Activated naive CD8-positive, alpha-beta T cell (primary cell): ENCODE data around the gene CXCL17.
"Not testable (repeated sequence)": the region's sequence is repeated elsewhere in the genome, so short reads cannot be mapped to it uniquely, and the experiment has no call there.

Experiments
- H3K27ac Mint-ChIP-seq: one replicate; pipeline ENCODE4 v1.8.0; 2021; ENCODE audit warnings: mixed read lengths
- H3K27me3 Mint-ChIP-seq: one replicate; pipeline ENCODE4 v1.8.0; 2021; ENCODE audit warnings: mixed read lengths
- H3K36me3 Mint-ChIP-seq: one replicate; pipeline ENCODE4 v1.8.0; 2021; ENCODE audit warnings: mixed read lengths
- H3K4me1 Mint-ChIP-seq: one replicate; pipeline ENCODE4 v1.8.0; 2021; ENCODE audit warnings: low read depth, mixed read lengths
- H3K4me3 Mint-ChIP-seq: one replicate; pipeline ENCODE4 v1.8.0; 2021; ENCODE audit warnings: mild to moderate bottlenecking, mixed read lengths
- H3K9me3 Mint-ChIP-seq: one replicate; pipeline ENCODE4 v1.8.0; 2021; ENCODE audit warnings: low read depth, mixed read lengths

Gene CXCL17

DNA sequence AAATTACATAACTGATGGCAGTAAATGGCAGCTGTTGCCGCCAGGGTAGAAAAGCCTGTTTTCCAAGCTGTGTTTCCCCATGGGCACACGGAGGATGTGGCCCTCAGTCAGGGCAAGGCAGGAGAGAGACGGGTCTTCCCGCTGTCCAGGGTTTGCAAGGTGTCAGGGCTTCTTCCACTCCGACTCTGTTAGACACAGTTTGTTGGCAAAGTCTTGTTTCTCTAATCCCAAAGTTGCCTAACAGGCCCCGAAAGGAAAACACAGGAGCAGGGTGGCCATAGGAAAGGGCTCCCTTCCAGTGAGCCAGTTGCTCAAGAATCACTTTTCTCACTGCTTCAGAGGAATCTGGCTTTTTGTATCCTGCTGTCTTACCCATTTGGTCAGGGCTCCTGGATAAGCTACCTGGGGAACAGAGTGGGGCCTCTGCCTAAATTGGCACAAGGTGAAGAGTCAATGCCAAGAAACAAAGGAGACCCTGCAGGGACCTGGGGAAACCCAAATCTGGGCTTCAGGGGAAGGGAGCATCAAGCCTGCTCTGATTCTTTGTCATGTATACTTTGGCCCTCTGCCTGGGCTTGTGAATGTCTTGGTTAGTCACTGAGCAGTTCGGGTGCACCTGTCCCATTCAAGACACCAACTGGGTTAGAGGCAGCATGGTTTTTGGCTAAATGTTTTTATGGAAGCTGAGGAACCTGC lies 29.0 kb upstream of the CXCL17 start:
- H3K9me3 Mint-ChIP-seq: no peaks in the 10 kb centered on the region
- H3K4me1 Mint-ChIP-seq: peaks cover 6% of the 10 kb centered on the region
- H3K4me3 Mint-ChIP-seq: no peak overlapping the region
- no peak overlapping the region for H3K27ac Mint-ChIP-seq
- H3K36me3 Mint-ChIP-seq: no peaks in the 10 kb centered on the region
- no peaks in the 10 kb centered on the region for H3K27me3 Mint-ChIP-seq

DNA sequence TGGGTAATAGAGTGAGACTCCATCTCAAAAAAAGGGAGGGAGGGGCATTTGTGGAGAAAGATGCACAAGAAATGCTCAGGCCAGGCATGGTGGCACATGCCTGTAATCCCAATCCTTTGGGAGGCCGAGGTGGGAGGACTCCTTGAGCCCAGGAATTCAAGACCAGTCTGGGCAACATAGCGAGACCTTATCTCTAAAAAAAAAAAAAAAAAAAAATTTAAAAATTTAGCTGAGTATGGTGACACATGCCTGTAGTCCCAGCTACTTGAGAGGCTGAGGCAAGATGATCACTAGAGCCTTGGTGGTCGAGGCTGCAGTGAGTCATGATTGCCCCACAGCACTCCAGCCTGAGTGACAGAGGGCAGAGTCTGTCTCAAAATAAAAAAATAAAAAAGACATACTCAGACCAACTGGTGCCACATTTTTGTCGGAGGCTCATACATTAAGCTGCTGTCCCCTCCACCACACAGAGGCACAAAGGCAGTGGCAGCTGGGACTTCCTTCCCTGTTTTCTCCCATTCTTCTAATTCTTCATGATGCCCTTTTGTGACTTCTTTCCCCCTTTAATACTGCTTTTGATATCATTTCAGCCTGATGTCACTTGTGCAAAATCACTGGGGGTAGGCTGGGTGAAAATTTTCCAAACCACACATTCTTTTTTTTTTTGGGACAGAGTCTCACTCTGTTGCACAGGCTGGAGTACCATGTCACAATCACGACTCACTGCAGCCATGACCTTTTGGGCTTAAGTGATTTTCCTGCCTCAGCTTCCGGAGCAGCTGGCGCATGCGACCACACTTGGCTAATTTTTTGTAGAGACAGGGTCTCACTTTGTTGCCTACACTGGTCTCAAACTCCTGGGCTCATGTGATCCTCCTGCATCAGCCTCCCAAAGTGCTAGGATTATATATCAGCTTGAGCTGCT lies 26.8 kb upstream of the CXCL17 start:
- no peaks in the 10 kb centered on the region for H3K27me3 Mint-ChIP-seq
- H3K27ac Mint-ChIP-seq: no peak overlapping the region
- no peak overlapping the region for H3K4me3 Mint-ChIP-seq
- H3K4me1 Mint-ChIP-seq: peaks cover 6% of the 10 kb centered on the region
- H3K36me3 Mint-ChIP-seq: no peaks in the 10 kb centered on the region
- H3K9me3 Mint-ChIP-seq: no peaks in the 10 kb centered on the region

DNA sequence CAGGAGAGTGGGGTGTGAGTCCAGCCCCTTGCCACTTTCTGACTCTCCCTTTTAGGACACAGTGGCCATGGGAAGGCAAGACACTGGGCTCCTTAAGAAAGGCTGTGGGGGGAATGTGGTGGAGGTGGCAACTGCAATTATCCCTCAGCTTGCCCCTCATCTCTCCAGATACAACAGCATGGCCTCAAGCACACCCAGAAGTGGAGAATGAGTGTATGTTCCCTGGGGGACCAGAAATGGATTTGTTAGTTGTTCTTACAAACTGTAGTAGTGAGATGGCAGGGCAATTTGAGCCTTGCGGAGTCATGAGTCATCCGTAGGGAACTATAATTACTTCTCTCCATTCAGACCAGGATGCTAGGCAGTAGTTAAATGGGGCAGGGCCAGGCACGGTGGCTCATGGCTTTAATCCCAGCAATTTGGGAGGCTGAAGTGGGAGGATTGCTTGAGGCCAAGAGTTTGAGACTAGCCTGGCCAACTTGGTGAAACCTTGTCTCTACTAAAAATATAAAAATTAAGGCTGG lies 25.6 kb upstream of the CXCL17 start:
- no peaks in the 10 kb centered on the region for H3K27me3 Mint-ChIP-seq
- H3K4me1 Mint-ChIP-seq: peaks cover 6% of the 10 kb centered on the region
- no peaks in the 10 kb centered on the region for H3K36me3 Mint-ChIP-seq
- peak overlapping the region; percentile 4 for H3K27ac Mint-ChIP-seq
- H3K9me3 Mint-ChIP-seq: no peaks in the 10 kb centered on the region
- no peak overlapping the region for H3K4me3 Mint-ChIP-seq

DNA sequence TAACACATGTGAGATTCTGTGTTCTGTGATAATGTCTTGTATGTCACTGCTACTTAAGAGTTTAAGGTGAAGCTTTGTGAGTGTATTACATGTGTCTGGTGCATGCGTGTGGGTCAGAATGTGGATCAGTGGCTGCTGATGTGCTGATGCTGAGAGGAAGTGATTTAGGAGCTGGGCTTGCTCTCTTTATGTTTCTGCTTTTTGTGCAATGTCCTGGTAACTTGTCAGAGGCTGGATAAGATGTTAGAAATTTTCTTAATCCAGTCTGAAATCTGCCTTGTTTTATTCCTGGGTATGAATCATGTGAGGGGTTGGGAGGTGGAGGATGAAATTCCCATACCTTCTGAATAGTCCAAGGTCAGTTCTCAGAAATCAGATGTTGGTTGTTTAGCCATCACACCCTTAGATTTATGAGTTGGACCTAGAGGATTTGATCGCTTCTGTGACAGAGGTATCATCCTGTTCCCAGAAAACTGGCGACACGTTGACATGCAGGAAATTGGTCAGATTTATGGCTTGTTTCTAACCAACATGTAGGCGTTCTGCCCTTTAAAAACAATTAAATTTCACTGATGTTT lies 24.5 kb upstream of the CXCL17 start:
- H3K27ac Mint-ChIP-seq: no peak overlapping the region
- peaks cover 6% of the 10 kb centered on the region for H3K4me1 Mint-ChIP-seq
- H3K9me3 Mint-ChIP-seq: no peaks in the 10 kb centered on the region
- no peak overlapping the region for H3K4me3 Mint-ChIP-seq
- H3K36me3 Mint-ChIP-seq: no peaks in the 10 kb centered on the region
- no peaks in the 10 kb centered on the region for H3K27me3 Mint-ChIP-seq

DNA sequence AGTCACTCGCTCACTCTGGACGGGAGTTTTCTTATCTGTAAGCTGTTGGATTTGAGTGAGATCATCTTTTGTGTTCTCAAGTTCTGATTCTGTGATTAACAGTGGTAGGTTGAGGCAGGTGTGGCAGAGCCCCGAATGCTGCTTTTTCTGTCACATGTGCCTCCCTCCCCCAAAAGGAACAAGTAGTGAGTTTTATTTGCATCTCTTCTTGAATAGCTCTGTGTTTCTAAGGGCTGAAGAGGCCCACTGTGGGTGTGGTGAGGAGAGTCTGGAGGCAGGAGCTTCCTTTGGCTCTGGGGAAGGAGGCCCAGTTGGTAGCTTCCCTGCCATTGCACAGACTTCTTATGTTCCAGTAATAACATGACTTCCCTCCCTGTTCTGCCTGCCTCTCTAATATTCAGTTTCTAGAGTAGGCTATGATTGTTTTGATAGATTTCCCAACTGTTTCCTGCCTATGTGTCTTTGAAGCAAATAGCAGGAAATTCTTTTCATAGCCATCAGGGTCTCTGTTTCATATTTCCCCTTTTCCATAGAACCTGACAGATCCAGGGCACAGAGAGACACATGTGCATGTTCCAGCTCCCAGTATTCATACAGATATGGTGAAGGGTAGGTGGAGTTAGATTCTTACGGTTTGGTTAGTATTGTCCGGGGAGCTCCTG lies 23.9 kb upstream of the CXCL17 start:
- Mint-ChIP-seq H3K27ac (no peak overlapping the region), H3K9me3 (no peaks in the 10 kb centered on the region), H3K4me3 (no peak overlapping the region), H3K36me3 (no peaks in the 10 kb centered on the region), H3K27me3 (no peaks in the 10 kb centered on the region), H3K4me1 (peaks cover 6% of the 10 kb centered on the region)

DNA sequence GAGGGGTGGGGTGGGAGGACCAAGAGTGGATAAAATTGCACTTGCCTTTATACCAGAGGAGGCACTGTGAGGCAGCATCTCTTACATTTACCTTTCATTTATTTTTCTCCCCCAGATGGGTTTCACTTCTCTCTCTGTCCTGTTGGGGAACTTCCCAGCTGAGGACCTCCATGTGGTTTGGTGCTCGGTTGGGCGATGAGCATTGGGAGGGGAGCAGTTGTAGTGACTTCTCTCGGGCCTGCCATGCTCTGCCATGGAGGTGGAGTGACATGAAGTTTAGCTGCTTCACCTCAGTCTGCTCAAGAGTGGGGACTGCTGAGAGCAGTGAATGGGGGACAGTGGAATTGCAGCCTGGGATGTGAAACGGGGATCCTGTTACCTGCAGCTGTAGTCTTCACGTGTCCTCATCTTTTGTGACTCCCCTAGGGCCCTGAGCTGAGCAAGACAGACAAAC lies 23.1 kb upstream of the CXCL17 start:
- Mint-ChIP-seq H3K4me1 (peaks cover 6% of the 10 kb centered on the region), H3K27me3 (no peaks in the 10 kb centered on the region), H3K27ac (no peak overlapping the region), H3K4me3 (no peak overlapping the region), H3K9me3 (no peaks in the 10 kb centered on the region), H3K36me3 (no peaks in the 10 kb centered on the region)

DNA sequence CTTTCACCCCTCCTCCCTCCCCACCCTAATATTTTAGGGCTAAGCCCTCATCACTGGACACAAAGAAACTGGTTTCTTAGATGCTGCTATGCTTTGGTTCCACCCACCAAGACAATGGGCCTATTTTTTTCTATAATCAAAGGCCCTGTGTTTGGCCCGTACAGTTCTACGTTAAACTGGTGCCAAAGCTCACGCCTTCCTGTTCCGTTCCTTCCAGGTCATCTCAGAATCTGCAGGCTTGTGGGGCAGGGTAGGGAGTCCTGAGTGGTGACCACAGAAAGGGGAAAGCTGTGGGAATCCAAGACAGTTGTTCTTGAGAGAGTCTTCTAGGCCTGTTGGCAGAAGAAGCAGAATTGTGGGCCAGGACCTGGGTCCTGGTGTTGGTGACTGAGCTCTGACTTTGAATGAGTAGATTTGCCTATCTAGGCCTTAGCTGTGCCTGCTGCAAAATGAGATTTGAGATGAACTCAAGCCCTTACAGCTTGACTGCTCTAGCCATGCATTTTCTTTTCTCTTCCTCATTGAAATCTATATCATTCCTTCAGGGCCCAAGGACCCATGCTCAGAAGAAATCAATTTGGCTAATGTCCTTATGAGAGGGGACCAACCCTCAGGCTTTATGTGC lies 19.1 kb upstream of the CXCL17 start:
- Mint-ChIP-seq H3K27ac (no peak overlapping the region), H3K9me3 (no peaks in the 10 kb centered on the region), H3K4me1 (peaks cover under 1% of the 10 kb centered on the region), H3K4me3 (no peak overlapping the region), H3K36me3 (peaks cover 2% of the 10 kb centered on the region), H3K27me3 (peaks cover 1% of the 10 kb centered on the region)

DNA sequence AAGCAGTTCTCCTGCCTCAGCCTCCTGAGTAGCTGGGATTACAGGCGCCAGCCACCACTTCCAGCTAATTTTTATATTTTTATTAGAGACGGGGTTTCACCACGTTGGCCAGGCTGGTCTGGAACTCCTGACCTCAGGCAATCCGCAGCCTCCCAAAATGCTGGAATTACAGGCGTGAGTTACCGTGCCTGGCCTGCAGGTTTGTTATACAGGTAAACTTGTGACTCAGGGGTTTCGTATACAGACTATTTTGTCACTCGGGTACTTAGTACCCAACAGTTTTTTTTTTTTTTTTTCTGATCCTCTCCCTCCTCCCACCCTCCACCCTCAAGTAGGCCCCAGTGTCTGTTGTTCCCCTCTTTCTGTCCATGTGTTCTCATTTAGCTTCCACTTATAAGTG lies 18.5 kb upstream of the CXCL17 start:
- not testable (repeated sequence) for H3K27ac Mint-ChIP-seq, H3K4me3 Mint-ChIP-seq

DNA sequence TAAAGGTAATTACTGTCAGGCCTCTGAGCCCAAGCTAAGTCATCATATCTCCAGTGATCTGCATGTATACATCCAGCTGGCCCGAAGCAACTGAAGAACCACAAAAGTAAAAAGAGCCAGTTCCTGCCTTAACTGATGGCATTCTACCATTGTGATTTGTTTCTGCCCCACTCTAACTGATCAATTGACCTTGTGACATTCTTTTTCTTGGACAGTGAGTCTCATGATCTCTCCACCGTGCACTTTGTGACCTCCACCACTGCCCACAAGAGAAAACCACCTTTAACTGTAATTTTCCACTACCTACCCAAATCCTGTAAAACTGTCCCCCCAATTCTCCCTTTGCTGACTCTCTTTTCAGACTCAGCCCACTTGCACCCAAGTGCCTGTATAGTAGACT lies 17.2 kb upstream of the CXCL17 start:
- Mint-ChIP-seq H3K4me3 (no peak overlapping the region), H3K4me1 (no peaks in the 10 kb centered on the region), H3K9me3 (no peaks in the 10 kb centered on the region)

More for the DNA sequence above, 18.5 kb upstream of the CXCL17 start:
- H3K9me3 Mint-ChIP-seq, H3K27me3 Mint-ChIP-seq, H3K4me1 Mint-ChIP-seq, H3K36me3 Mint-ChIP-seq: not testable (repeated sequence)

DNA sequence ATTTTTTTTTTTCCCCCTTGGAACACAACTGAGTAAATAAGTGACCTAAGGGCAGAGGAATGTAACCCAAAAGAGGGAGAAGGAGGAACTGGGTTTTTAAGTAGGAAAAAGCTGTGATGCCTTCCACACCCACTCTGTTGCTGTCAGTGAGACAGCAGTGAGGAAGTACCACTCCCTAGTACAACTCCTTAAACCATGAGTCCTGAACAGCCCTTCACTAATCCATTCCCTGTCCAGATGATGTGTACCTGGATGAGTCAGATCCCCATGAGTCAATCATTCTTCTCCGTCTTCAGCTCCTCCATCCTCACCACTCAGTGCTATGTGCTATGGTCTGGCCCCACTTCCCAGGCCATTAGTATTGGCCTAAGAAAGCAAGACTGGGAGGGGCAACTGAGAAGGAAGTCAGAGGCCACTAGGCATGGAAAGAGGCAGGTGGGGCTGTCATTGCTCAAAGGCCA lies 12.9 kb upstream of the CXCL17 start:
- no peaks in the 10 kb centered on the region for H3K9me3 Mint-ChIP-seq
- no peak overlapping the region for H3K4me3 Mint-ChIP-seq
- H3K27ac Mint-ChIP-seq: no peak overlapping the region
- H3K36me3 Mint-ChIP-seq: peaks cover 2% of the 10 kb centered on the region
- no peaks in the 10 kb centered on the region for H3K4me1 Mint-ChIP-seq
- peaks cover 1% of the 10 kb centered on the region for H3K27me3 Mint-ChIP-seq

More for the DNA sequence above, 17.2 kb upstream of the CXCL17 start:
- Mint-ChIP-seq H3K27me3 (peaks cover 1% of the 10 kb centered on the region), H3K36me3 (peaks cover 2% of the 10 kb centered on the region), H3K27ac (no peak overlapping the region)

DNA sequence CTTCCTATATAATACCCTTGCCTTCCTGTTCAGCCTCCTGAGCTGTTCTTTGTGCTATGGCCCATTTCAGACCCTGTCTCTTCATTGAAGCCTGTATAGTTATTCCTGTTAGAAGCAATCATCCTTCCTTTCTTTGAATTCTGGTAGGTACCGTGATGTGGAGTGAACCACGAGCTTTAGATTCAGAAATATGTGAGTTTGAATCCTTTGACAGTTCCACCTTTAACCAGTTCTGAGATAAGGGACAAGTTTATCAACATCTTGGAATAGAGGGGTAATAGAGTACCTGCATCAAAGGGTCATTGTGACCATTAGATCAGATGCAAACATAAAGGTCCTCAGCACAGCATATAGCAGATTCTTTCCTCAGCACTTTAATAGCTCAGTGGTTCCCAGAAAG lies 12.3 kb upstream of the CXCL17 start:
- H3K27ac Mint-ChIP-seq: no peak overlapping the region
- peaks cover 2% of the 10 kb centered on the region for H3K36me3 Mint-ChIP-seq
- no peaks in the 10 kb centered on the region for H3K4me1 Mint-ChIP-seq
- H3K4me3 Mint-ChIP-seq: no peak overlapping the region
- H3K9me3 Mint-ChIP-seq: no peaks in the 10 kb centered on the region
- H3K27me3 Mint-ChIP-seq: peaks cover 1% of the 10 kb centered on the region

DNA sequence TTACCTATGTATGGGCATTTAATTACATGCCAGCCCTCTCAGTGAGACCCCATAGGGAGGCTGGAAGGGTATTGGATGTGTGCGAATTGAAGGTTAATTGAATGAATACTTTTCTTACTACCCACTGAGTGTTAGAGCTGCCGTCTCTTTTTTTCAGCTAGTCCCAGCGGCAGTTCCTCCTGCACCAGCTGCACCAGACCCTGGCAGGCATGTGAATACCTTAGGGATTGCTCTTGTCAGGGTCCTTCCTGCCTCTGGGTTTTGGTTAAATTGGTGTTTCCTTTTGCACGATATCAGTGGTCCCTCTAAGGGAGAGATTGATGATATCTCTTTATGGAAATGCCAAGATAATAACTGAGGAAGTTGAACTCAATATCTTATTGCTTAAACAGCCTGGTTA lies 9.8 kb upstream of the CXCL17 start:
- H3K9me3 Mint-ChIP-seq: no peaks in the 10 kb centered on the region
- H3K27ac Mint-ChIP-seq: no peak overlapping the region

DNA sequence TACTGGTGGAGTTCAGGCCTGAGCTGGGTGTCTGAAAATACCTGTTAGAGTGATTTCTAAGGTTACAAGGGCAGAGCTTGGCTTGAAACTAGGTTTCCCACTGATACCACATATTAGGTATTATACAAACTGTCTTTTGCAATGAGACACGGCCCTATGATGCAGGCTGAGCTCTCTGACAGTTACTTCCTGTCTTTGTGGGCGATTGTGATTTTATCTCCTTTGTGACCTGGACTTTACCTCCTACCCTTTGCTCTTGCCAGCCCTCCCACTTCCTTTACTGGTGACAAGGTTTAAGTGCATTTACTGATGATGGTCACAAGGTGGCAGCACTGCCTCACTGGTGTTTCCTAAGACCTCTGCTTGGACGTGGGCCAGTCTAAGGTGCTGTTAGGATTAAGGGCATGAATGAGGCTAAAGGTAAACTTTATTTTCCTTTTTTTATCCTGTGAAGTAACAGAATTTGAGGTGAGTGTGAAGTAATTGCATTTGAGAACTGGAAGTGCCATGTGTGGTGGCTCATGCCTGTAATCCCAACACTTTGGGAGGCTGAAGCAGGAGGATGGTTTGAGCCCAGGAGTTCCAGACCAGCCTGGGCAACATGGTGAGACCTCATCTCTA lies 7.7 kb upstream of the CXCL17 start:
- Mint-ChIP-seq H3K36me3 (no peaks in the 10 kb centered on the region), H3K4me3 (no peak overlapping the region), H3K27ac (no peak overlapping the region), H3K9me3 (no peaks in the 10 kb centered on the region), H3K27me3 (no peaks in the 10 kb centered on the region), H3K4me1 (no peaks in the 10 kb centered on the region)

More for the DNA sequence above, 9.8 kb upstream of the CXCL17 start:
- no peaks in the 10 kb centered on the region for H3K36me3 Mint-ChIP-seq
- no peaks in the 10 kb centered on the region for H3K27me3 Mint-ChIP-seq
- no peak overlapping the region for H3K4me3 Mint-ChIP-seq
- H3K4me1 Mint-ChIP-seq: no peaks in the 10 kb centered on the region

DNA sequence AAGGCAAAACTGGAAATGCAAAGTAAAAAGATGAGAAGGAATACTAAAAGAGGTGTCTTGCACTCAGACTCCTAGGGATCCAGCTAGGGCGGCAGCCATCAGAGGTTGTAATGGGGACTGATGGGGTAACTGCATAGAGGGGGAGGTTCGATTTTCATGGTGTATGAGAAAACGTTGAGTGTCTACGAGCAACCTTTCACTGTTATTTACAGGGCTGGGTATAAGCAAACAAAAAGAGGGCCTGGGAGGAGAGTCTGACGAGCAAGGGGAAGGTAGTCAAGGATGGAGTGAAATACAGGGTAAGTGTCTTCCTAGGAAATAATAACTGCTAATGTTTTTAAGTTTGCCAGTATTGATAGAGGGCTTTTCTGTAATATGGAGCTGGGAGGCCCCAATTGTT lies 5.6 kb upstream of the CXCL17 start:
- not testable (repeated sequence) for H3K4me3 Mint-ChIP-seq, H3K4me1 Mint-ChIP-seq, H3K27me3 Mint-ChIP-seq, H3K9me3 Mint-ChIP-seq, H3K36me3 Mint-ChIP-seq, H3K27ac Mint-ChIP-seq
